Neural progenitor cell (in vitro differentiated cells): ENCODE results near the gene ITPR2.

ENCODE experiments used
- EZH2 ChIP-seq: fragments of 200-600 bp; sonication (generic); IDR thresholded peaks from 2 replicates; pipeline ENCODE4 v1.6.1; 2017; ENCODE audit warnings: antibody characterized with exemption, mild to moderate bottlenecking, moderate library complexity
- EZH2phosphoT487 ChIP-seq: fragments of 200-600 bp; sonication (generic); IDR thresholded peaks from 2 replicates; pipeline ENCODE4 v1.6.1; 2017; ENCODE audit warnings: antibody characterized with exemption
- TF ChIP-seq, protein P1 (sequence below): fragments of 200-600 bp; sonication (generic); IDR thresholded peaks from 2 replicates; pipeline ENCODE4 v1.5.1; 2017; ENCODE audit warnings: antibody characterized with exemption, mild to moderate bottlenecking

DNA sequence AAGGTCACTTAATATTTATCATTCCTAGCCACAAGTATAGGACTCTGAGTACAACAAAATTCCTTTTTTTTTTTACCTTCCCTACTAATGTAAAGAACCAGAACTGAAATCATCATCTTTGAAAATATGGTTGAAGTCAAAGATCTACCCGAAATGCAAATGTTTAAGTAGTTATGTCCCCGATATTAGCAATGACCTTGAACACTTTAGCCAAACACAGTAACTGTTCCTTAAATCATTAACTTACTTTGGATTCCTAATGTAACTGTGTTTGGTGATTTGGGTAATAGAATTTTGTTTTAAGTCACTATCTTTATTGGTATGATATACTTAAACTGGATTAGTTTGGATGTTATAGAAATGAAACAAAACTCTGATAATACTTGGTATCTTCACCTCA lies 14.4 kb downstream of the ITPR2 start:
- TF ChIP-seq, protein P1, sequence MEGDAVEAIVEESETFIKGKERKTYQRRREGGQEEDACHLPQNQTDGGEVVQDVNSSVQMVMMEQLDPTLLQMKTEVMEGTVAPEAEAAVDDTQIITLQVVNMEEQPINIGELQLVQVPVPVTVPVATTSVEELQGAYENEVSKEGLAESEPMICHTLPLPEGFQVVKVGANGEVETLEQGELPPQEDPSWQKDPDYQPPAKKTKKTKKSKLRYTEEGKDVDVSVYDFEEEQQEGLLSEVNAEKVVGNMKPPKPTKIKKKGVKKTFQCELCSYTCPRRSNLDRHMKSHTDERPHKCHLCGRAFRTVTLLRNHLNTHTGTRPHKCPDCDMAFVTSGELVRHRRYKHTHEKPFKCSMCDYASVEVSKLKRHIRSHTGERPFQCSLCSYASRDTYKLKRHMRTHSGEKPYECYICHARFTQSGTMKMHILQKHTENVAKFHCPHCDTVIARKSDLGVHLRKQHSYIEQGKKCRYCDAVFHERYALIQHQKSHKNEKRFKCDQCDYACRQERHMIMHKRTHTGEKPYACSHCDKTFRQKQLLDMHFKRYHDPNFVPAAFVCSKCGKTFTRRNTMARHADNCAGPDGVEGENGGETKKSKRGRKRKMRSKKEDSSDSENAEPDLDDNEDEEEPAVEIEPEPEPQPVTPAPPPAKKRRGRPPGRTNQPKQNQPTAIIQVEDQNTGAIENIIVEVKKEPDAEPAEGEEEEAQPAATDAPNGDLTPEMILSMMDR: no peak
- no peak for TF ChIP-seq EZH2phosphoT487
- TF ChIP-seq EZH2: no peak
